HG03460 (cell line): ENCODE measurements around the gene DEGS2.
"Not testable (repeated sequence)": the region's sequence is repeated elsewhere in the genome, so short reads cannot be mapped to it uniquely, and the experiment has no call there.

ENCODE experiments used
- ATAC-seq: cut with Tn5 transposase; IDR thresholded peaks from one replicate; pipeline ENCODE4 v1.9.1; 2021; ENCODE audit not compliant: unreplicated experiment

DEGS2 gene

DNA sequence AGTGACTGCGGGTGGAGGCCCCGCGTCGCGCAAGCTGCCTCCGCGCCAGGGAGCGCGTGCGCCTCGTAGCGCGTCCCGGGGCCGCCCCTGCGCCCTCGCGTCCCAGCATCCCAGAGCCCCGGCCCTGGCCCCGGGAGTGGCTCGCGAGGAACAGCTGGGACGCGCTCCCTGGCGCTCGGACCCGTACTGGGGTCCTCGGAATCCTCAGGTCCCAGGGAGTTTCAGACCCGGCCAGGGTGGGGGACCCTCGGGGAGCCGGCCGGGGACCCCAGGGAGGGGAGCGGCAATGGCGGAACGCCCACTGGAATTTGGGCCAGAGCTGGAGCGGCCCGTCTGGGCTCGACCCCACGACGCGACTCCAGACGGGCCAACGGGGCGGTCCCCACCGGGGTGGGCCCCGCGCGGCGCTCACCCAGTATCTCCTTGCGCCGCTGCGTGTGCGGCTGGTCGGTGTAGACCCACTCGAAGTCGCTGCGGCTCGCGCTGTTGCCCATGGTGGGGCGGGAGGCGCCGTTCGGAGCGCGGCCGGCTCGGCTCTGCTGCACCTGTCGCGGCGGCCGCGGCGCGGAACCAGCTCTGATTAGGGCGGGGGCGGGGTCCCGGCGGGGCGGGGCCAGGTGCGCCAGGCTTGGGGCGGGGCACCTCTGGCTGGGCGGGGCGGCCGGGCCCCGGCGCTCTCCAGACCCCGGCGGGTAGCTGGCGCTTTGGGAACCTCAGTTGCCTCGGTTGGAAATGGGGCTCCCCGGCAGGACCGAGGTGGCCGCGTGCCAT is at the start of gene DEGS2:
Gene DEGS2, minus strand, starts transcription at position 552 of the 771 bp plus-strand sequence. Its CDS starts 58 bp downstream, at position 494.
- ATAC-seq, result peak; percentile 60

DNA sequence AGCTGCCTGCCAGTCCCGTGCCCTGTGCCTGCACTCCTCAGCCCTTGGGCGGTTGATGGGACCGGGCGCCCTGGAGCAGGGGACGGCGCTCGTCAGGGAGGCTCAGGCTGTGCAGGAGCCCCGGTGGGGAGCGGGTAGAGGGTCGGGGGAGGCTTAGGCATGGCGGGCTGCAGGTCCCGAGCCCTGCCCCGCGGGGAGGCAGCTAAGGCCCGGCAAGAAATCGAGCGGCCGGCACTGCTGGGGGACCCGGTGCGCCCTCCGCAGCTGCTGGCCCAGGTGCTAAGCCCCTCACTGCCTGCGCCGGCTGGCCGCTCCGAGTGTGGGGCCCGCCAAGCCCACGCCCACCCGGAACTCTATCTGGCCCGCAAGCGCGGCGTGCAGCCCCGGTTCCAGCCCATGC is 48.7 kb upstream of the DEGS2 start:
- not testable (repeated sequence) for ATAC-seq

GRCh38 chr14:100207588-100207987 is 48.1 kb upstream of the DEGS2 start:
- ATAC-seq, result not testable (repeated sequence)

DNA sequence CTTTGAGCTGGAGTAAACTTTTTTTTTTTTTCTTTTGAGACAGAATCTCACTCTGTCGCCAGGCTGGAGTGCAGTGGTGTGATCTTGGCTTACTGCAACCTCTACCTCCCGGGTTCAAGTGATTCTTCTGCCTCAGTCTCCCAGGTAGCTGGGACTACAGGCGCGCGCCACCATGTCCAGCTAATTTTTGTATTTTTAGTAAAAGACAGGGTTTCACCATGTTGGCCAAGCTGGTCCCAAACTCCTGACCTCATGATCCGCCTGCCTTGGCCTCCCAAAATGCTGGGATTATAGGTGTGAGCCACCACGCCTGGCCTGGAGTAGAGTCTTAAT is 45.4 kb upstream of the DEGS2 start:
- not testable (repeated sequence) for ATAC-seq

DNA sequence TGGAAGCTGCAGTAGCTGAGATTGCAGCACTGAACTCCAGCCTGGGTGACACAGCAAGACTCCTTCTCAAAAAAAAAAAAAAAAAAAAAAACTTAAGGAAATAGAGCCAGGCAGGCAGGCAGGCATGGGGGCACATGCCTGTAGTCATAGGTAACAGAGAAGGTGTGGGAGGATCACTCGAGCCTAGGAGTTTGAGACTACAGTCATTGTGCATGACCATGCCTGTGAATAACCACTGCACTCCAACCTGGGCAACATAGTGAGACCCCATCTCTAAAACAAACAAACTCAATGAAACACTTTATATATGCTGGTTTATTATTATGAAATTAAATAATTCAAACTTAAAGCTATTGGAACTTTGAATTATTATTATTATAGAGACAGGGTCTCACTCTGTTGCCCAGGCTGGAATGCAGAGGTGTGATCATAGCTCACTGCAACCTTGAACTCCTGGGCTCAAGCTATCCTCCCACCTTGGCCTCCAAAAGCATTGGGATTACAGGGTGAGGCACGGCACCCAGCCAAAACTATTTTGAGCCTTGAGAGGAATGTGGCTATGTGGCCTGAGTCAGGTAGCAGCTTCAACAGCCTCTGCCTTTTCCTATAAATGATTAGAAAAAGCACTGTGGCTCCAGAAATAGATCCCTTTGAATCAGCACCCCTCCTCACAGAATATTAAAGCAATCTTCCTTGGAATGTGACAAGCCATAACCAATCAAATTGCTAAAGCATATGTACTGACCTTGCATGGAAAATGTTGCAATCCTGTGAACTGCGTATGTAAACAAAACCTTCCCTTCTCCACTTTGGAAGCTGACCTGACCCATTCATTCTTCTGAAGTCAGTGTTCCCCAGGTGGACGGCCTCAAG is 44.8 kb upstream of the DEGS2 start:
- no peak for ATAC-seq

GRCh38 chr14:100203146-100203545 is 43.7 kb upstream of the DEGS2 start:
- ATAC-seq, result no peak

- no peak for ATAC-seq
Observed at GRCh38 chr14:100202712-100203111, 43.3 kb upstream of the DEGS2 start.

DNA sequence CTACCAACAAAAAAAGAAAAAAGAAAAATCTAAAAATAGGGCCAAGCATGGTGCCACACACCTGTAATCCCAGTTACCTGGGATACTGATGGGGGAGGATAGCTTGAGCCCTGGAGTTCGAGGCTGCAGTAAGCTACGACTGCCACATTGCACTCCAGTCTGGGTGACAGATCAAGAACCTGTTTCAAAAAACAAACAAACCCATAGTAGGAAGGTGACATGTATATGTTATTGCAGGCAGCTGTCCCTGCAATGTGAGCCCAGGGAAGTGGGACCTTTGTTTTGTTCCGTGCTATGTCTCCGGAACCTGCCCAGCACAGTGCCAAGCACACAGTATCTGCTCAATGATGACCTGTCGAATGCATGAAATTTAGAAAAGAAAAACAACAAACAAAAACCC is 42.3 kb upstream of the DEGS2 start:
- no peak for ATAC-seq

GRCh38 chr14:100200311-100200710 is 40.9 kb upstream of the DEGS2 start:
- no peak for ATAC-seq

- no peak for ATAC-seq
Observed at GRCh38 chr14:100199240-100199860, 39.9 kb upstream of the DEGS2 start.

DNA sequence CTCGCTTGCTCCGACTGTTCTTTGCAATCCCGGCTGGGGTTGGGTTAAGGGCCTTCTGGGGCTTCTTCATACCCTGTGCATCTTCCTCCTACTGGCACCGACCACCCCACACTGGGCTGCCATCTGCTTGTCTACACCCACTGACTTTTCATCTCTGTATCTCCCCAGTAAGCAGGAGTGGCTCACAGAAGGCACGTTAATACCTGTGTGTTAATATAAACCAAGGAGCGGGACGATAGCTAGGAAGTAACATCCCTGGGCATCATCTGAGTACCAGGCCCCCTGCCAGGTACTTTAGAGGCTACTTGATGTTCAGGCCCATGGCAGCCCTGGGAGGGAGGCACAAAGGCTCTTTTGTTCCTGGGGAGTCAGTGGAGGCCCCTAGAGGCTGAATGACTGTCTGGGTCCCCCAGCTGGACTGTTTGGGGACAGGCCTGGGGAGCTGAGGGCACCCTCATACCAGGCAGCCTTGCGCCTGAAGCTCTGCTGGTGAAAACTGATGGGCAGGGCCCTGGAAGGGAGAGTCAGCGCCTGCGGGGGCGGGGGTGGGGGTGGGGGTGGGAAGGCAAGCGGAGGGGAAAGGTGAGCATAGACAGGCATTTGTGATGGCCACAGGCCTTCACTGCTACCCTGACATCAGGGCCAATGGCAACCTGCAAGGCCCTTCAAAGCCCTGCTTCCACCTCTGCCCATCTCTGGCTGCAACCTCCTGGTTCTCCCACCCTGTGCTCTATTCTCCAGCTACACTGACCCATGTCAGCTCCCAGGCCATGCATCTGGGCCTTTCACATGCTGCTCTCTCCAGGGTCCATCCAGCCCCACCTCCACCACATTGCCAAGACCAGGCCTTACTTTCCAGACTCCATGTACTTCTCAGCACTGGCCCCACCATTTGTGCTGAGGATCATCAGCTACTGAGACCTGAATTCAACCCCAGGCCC is 34.2 kb upstream of the DEGS2 start:
- no peak for ATAC-seq

DNA sequence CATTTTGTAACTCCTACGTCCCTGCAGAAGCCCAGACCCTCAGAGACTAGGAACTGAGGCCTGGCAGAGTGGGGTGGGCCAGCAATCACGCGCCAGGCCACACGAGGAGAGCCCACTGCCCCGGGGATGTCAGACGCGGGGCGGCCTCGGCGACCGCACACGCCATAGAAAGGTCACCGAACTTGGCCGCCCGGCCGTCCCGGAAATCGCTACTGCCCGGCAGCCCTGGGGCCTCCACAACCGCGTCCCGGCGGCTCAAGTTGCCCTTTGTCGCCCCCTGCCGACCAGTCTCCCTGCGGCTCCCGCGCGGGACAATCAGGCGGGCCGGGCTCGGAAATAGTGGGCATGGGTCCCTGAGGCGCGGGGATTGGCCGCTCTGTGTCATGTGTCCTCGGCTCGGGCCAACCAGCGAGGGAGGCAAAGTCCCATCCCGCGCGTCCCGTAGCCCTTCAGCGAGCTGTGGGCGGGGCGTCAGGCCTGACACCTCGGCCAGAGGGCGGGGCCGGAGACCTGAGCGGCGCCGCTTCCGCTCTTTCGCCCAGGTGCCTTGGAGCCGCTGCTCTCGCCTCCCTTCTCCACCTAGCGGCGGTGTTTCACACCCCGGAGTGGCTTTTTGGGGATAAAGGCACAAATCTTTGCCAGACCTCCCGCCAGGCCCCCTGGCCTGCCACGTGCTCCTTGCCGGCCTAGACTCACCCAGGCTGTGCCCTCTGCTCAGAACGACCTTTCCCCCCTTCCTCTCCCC is 33.4 kb upstream of the DEGS2 start:
- peak; percentile 99 for ATAC-seq

DNA sequence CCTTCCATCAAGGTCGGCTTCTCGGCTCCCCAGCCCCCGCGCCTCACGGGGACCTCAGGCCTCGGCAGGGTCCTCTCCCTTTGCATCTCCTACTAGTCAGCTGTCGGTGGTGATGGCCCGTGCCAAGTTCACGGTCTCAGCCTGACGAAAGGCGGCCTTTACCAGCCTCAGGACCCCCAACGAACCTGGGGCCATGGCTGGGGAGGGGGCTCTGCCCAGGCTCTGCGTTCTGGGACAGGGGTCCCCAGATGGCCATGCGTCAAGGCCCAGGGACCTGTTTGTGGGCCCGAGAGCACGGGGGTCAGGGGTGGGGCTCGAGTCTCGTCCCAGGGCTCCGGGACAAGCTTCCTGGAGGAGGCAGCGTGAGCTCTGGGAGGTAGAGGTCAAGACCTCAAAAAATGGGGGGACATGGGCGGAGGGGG is 32.8 kb upstream of the DEGS2 start:
- ATAC-seq, result peak; percentile 1

DNA sequence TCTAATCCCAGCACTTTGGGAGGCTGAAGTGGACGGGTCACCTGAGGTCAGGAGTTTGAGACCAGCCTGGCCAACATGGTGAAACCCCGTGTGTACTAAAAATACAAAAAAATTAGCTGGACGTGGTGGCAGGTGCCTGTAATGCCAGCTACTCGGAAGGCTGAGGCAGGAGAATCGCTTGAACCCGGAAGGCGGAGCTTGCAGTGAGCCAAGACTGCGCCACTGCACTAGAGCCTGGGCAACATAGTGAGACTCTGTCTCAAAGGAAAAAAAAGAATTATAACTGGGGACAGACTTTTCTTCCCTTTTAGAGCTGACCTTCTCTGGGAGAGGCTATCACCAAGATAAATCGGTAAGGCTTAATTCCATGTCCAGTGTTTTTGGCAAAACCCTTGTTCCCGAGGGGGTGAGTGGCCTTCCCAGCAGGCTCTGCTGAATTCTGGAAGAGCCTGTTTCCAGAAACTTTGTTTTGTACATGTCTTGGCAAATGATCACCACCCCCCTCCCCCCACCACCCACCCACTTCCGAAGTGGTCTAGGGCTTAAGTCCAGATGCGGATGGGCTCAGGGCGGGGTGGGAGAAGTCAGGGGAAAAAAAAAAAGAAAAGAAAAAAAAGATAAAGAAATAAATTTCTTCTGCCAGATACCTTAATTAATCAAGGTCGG is 32.3 kb upstream of the DEGS2 start:
- ATAC-seq, result no peak

GRCh38 chr14:100190126-100190525 is 30.7 kb upstream of the DEGS2 start:
- ATAC-seq, result no peak

- no peak for ATAC-seq
Observed at GRCh38 chr14:100188392-100189030, 29.1 kb upstream of the DEGS2 start.

DNA sequence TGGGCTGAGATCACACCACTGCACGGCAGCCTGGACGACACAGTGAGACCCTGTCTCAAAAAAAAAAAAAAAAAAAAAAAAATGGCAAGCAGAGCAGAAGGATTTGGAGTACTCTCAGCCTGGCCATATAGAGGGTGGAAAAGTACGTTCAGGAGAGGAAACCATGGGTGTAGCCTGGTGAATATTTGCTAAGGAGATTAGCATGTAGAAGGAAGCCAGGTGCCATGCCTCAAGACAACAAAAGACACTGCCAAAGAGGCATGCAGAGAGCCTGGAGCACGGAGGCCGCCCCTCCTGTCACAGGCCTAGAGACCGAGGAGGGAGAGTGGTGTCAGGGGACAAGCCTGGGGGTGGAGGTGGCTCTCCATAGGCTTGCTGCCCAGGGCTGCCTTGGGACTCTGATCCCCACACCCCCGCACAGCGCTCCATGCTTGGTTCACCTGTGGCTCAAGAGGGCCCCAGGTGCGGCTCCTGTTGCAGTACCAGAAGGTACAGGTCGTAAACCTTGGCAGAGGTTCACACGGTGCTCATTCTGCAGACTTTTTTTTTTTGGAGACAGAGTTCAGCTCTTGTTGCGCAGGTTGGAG is 27.9 kb upstream of the DEGS2 start:
- no peak for ATAC-seq

DNA sequence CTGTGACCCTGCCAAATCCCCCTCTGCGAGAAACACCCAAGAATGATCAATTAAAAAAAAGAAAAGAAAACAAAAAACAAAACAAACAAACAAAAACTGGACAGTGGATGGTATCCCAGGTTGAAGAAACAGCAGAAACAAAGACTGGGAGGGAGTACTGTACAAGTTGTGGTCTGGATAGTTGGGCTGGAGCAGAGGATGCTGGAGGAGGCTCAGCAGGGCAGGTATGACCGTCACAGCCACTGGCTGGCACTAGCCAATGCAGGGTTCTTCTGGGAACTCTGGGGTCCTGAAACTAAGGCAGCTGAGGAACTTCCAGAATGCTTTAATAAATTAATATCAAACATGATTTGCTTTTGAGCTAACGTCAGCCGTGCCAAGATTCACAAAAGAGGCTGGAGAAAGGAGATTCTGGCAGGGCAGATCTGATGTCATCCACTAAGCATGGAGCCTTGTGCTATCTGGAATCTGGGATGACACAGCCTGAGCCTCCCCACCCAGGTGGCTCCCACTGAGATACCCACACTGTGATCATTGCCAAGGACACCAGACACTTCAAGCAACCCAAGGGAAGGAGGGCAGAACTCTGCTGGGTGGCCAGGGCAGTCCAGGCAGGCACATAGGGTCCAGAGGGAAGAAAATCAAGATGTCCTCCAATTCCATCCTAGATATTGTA is 22.6 kb upstream of the DEGS2 start:
- ATAC-seq, result not testable (repeated sequence)
